ENCODE data around the gene HAAO. TPM values are rescaled to one million over a fixed set of nuclear protein-coding genes. Genes with fewer than 3 reads are reported as not detected.

The HAAO gene
- polyA plus RNA-seq, 3 donors: 10.5 to 29.6 (median 15.0) TPM

- Histone ChIP-seq H3K4me2 (replicated peaks; ENCODE audit: extremely low read depth, low read length, poor library complexity, severe bottlenecking) (peak overlapping the region; percentile 88), H3K4me1 (ENCODE audit: control insufficient read depth in 1 of 2, insufficient read depth in 2 of 2, low read length in 2 of 2) (peaks cover 18 to 23% of the 10 kb centered on the region in 2 donors), H3K79me2 (ENCODE audit: insufficient read depth, low read length) (no peaks in the 10 kb centered on the region), H4K20me1 (ENCODE audit: insufficient read depth, low read length) (no peaks in the 10 kb centered on the region), H3K36me3 (replicated peaks in 1 of 2; ENCODE audit: control insufficient read depth in 1 of 2, insufficient read depth in 2 of 2, low read length in 2 of 2) (no peaks in the 10 kb centered on the region), H3K27me3 (ENCODE audit: control insufficient read depth in 2 of 2, insufficient read depth in 2 of 2, low read length in 2 of 2) (no peaks in the 10 kb centered on the region), H3K9ac (ENCODE audit: insufficient read depth, low read length, poor library complexity, severe bottlenecking) (peak overlapping the region; percentile 91), H3K4me3 (replicated peaks in 1 of 3; ENCODE audit: low read depth in 2 of 3, low read length in 3 of 3) (peak overlapping the region; percentile 42 to 79 (median 57)), H3K9me3 (replicated peaks in 1 of 2; ENCODE audit: control insufficient read depth in 1 of 2, insufficient read depth in 1 of 2, low read length in 2 of 2) (peaks cover 18 to 24% of the 10 kb centered on the region in 2 donors), H3K27ac (ENCODE audit: low read depth in 1 of 2, low read length in 2 of 2) (peak overlapping the region; percentile 92 to 93), H2AFZ (ENCODE audit: insufficient read depth, low read depth, low read length, poor library complexity, severe bottlenecking) (peak overlapping the region; percentile 98)
- intact Hi-C loops (cut with micrococcal nuclease): loop anchor here (10.0 kb wide), 2 partner anchors 294 to 404 kb away; no protein-coding TSS in a partner anchor
- H3K9me3 Mint-ChIP-seq: peaks cover 9 to 29% (median 26%) of the 10 kb centered on the region in 7 donors
- H3K27me3 Mint-ChIP-seq (ENCODE audit: low read depth in 3 of 3): peaks cover 1 to 7% (median 6%) of the 10 kb centered on the region in 3 donors
- H3K4me3 Mint-ChIP-seq: peak overlapping the region; percentile 90 to 94
- DNase-seq: peak; percentile 42 to 59 (median 45)
- H3K27ac Mint-ChIP-seq: peak overlapping the region; percentile 93 to 99 (median 97)
- WGBS (ENCODE audit: insufficient coverage): 0% methylated on average over 46 of the region's 51 CpGs
- peaks cover 36% of the 10 kb centered on the region for H3K4me1 Mint-ChIP-seq
- no peak for TF ChIP-seq CTCF (IDR thresholded peaks at IDR 0.05)
- H3K36me3 Mint-ChIP-seq: peaks cover 0 to 7% of the 10 kb centered on the region in 2 donors
Observed at GRCh38 chr2:42810971-42811811, 18.8 kb upstream of the HAAO start.

- H3K9ac ChIP-seq (ENCODE audit: insufficient read depth, low read length, poor library complexity, severe bottlenecking): peak overlapping the region; percentile 91
- DNase-seq: peak; percentile 95 to 96 (median 95)
- H4K20me1 ChIP-seq (ENCODE audit: insufficient read depth, low read length): no peaks in the 10 kb centered on the region
- peak overlapping the region; percentile 92 to 93 for H3K27ac ChIP-seq (ENCODE audit: low read depth in 1 of 2, low read length in 2 of 2)
- TF ChIP-seq CTCF (IDR thresholded peaks at IDR 0.05): no peak
- Mint-ChIP-seq H3K4me3 (peak overlapping the region; percentile 90 to 94), H3K4me1 (peaks cover 39% of the 10 kb centered on the region), H3K27ac (peak overlapping the region; percentile 93 to 99 (median 97)), H3K36me3 (peaks cover 0 to 7% of the 10 kb centered on the region in 2 donors), H3K9me3 (peaks cover 6 to 24% (median 22%) of the 10 kb centered on the region in 7 donors), H3K27me3 (ENCODE audit: low read depth in 3 of 3) (peaks cover 1 to 7% (median 6%) of the 10 kb centered on the region in 3 donors)
- intact Hi-C loops (cut with micrococcal nuclease): loop anchor here (10.0 kb wide), 2 partner anchors 294 to 404 kb away; no protein-coding TSS in a partner anchor
- H2AFZ ChIP-seq (ENCODE audit: insufficient read depth, low read depth, low read length, poor library complexity, severe bottlenecking): peak overlapping the region; percentile 98
- H3K9me3 ChIP-seq (replicated peaks in 1 of 2; ENCODE audit: control insufficient read depth in 1 of 2, insufficient read depth in 1 of 2, low read length in 2 of 2): peaks cover 17% of the 10 kb centered on the region in 2 donors
- peak overlapping the region; percentile 42 to 79 (median 57) for H3K4me3 ChIP-seq (replicated peaks in 1 of 3; ENCODE audit: low read depth in 2 of 3, low read length in 3 of 3)
- no peaks in the 10 kb centered on the region for H3K79me2 ChIP-seq (ENCODE audit: insufficient read depth, low read length)
- peaks cover 21 to 26% of the 10 kb centered on the region in 2 donors for H3K4me1 ChIP-seq (ENCODE audit: control insufficient read depth in 1 of 2, insufficient read depth in 2 of 2, low read length in 2 of 2)
- H3K27me3 ChIP-seq (ENCODE audit: control insufficient read depth in 2 of 2, insufficient read depth in 2 of 2, low read length in 2 of 2): no peaks in the 10 kb centered on the region
- no peaks in the 10 kb centered on the region for H3K36me3 ChIP-seq (replicated peaks in 1 of 2; ENCODE audit: control insufficient read depth in 1 of 2, insufficient read depth in 2 of 2, low read length in 2 of 2)
- under 1% methylated on average over 75 of the region's 83 CpGs for WGBS (ENCODE audit: insufficient coverage)
- peak overlapping the region; percentile 88 for H3K4me2 ChIP-seq (replicated peaks; ENCODE audit: extremely low read depth, low read length, poor library complexity, severe bottlenecking)
Observed at GRCh38 chr2:42810121-42810970, 18.0 kb upstream of the HAAO start.

Data from CD14-positive monocyte (primary cell).